Measurements from ENCODE around the gene FKRP.

DNA sequence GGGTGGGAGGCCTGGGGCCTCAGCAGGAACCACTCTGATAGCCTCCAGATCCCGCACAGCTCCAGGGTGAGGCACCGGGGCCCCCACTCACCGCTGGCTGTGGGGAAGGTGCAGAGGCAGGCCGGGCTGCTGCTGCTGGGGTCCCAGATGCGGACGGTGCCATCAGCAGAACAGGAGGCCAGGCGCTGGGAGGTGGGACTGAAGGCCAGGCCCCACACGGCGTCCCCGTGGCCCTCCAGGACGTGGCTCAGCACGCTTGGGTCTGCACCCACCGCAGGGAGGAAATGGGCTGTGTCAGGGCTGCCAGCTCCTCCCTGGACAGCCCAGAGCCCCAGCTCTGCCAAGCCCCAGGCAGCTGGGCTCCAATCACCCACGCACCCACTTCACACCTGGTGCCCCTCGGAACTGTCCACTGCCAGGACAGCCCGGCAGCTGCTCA, 22.8 kb upstream of the FKRP start:
- TF ChIP-seq, protein P1, sequence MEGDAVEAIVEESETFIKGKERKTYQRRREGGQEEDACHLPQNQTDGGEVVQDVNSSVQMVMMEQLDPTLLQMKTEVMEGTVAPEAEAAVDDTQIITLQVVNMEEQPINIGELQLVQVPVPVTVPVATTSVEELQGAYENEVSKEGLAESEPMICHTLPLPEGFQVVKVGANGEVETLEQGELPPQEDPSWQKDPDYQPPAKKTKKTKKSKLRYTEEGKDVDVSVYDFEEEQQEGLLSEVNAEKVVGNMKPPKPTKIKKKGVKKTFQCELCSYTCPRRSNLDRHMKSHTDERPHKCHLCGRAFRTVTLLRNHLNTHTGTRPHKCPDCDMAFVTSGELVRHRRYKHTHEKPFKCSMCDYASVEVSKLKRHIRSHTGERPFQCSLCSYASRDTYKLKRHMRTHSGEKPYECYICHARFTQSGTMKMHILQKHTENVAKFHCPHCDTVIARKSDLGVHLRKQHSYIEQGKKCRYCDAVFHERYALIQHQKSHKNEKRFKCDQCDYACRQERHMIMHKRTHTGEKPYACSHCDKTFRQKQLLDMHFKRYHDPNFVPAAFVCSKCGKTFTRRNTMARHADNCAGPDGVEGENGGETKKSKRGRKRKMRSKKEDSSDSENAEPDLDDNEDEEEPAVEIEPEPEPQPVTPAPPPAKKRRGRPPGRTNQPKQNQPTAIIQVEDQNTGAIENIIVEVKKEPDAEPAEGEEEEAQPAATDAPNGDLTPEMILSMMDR (conservative IDR thresholded peaks at IDR 0.05) = no peak
- TF ChIP-seq EZH2 (IDR thresholded peaks at IDR 0.05; ENCODE audit: low read depth) = no peak

All from PC-9 (cell line).